Suprapubic skin (tissue), 4 donors: ENCODE results near the gene TMEM132D. TPM values are rescaled to one million over a fixed set of nuclear protein-coding genes. Genes with fewer than 3 reads are reported as not detected.

ENCODE experiments used
- DNase-seq, 2 donors: peaks; one replicate each; pipeline ENCODE4 v3.0.0-alpha.2; 2019; ENCODE audit warnings: low spot score in 2 of 2
- H3K27ac ChIP-seq: fragments of 200-600 bp; sonication (generic); one replicate; pipeline ENCODE4 v1.5.1; 2019
- H3K27me3 ChIP-seq: fragments of 200-600 bp; sonication (generic); one replicate; pipeline ENCODE4 v1.5.1; 2019
- H3K36me3 ChIP-seq: fragments of 200-600 bp; sonication (generic); one replicate; pipeline ENCODE4 v1.5.1; 2019
- H3K4me1 ChIP-seq: fragments of 200-600 bp; sonication (generic); one replicate; pipeline ENCODE4 v1.5.1; 2019
- H3K4me3 ChIP-seq: fragments of 200-600 bp; sonication (generic); one replicate; pipeline ENCODE4 v1.5.1; 2019; ENCODE audit warnings: mild to moderate bottlenecking
- H3K9me3 ChIP-seq: fragments of 200-600 bp; sonication (generic); one replicate; pipeline ENCODE4 v1.5.1; 2019
- EP300 ChIP-seq: sonication (generic); formaldehyde crosslinking; IDR thresholded peaks from one replicate; pipeline ENCODE4 v1.6.1; 2017; ENCODE audit warnings: antibody characterized with exemption
- POLR2A ChIP-seq, 2 donors: fragments of 450-650 bp; IDR thresholded peaks; one replicate each; pipeline ENCODE4 v1.6.1; 2017; ENCODE audit warnings: antibody characterized with exemption in 2 of 2, mild to moderate bottlenecking in 2 of 2, moderate library complexity in 2 of 2
- POLR2AphosphoS5 ChIP-seq, 3 donors: sonication (generic); formaldehyde crosslinking; IDR thresholded peaks; one replicate each; pipeline ENCODE4 v1.6.1; 2017; ENCODE audit warnings: antibody characterized with exemption in 3 of 3
- WGBS: methylation state at CpG from one replicate; pipeline ENCODE4 v1.1.5; 2018; 5-methylcytosine and 5-hydroxymethylcytosine counted together
- total RNA-seq, 4 donors: library from RNA; depleted of rRNA; stranded (reverse); fragments of >200 nt; gene quantifications; one replicate each; pipeline ENCODE4 v1.1.0, GENCODE V29; 2016
- TF ChIP-seq, protein P1 (sequence below), 2 donors: fragments of 200-600 bp in 1 of 2; fragments of 450-650 bp in 1 of 2; sonication (generic) in 1 of 2; IDR thresholded peaks; one replicate each; pipeline ENCODE4 v1.5.1; 2016 to 2019; ENCODE audit warnings: antibody characterized with exemption in 2 of 2, mild to moderate bottlenecking in 1 of 2, moderate library complexity in 1 of 2

The TMEM132D gene
- total RNA-seq, 4 donors from 2014 or later: 0.10 to 0.64 TPM; not detected in 2

DNA sequence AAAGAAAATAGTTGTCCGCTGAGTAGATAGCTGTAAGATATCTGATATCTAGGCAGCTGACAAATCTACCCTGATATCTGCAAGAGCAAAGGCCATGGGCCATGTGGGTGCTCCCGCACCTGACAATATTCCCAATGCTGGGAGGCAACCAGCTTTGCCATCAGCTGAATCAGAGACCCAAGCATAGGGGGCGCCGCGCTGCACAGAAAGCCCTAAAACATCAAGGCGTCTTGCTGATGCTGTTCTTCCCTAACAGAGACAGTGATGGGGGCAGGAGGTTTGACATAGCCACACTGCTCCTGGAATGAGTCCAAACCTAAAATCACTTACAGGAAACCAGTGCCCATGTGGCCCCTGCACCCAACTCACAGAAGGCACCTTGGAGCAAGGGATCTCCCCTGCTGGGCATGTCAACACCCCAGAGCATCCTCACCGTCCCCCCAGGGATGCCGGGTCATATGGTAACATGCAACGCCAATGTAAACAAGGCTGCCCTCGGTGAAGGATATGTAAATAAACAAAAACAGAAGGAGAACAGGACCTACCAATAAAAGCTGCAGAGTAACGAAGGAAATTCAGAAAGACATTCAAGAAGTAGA lies 199.5 kb downstream of the TMEM132D start:
- Histone ChIP-seq H3K9me3 (peaks cover 23% of the 10 kb centered on the region), H3K4me3 (no peak overlapping the region), H3K4me1 (no peaks in the 10 kb centered on the region), H3K27me3 (no peaks in the 10 kb centered on the region), H3K27ac (no peak overlapping the region), H3K36me3 (no peaks in the 10 kb centered on the region)
- DNase-seq: no peak
- no peak for TF ChIP-seq EP300
- TF ChIP-seq, protein P1, sequence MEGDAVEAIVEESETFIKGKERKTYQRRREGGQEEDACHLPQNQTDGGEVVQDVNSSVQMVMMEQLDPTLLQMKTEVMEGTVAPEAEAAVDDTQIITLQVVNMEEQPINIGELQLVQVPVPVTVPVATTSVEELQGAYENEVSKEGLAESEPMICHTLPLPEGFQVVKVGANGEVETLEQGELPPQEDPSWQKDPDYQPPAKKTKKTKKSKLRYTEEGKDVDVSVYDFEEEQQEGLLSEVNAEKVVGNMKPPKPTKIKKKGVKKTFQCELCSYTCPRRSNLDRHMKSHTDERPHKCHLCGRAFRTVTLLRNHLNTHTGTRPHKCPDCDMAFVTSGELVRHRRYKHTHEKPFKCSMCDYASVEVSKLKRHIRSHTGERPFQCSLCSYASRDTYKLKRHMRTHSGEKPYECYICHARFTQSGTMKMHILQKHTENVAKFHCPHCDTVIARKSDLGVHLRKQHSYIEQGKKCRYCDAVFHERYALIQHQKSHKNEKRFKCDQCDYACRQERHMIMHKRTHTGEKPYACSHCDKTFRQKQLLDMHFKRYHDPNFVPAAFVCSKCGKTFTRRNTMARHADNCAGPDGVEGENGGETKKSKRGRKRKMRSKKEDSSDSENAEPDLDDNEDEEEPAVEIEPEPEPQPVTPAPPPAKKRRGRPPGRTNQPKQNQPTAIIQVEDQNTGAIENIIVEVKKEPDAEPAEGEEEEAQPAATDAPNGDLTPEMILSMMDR (IDR thresholded peaks at IDR 0.05): no peak
- 46% methylated on average over 11 of the region's 11 CpGs for WGBS

DNA sequence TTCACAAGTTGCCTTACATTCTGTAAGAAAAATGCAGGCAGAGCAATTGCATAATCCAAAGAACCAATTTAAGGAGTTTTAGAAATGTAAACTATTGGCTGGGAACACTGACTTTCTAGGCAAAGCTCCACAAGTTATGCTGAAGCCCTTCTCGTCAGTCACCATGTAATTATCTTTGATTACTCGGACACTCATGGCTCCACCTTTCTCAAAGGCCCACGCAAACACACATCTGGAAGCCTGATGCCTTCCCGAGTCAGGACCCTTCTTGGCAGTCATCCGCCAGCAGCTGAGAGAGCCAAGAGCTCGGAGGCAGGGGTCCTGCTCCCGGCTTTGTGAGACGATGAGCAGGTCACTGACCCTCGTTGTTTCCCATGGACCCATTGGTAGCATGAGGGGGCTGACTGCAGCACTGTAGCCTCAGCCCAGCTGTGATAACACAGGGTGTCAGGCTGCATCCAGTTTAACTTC lies 202.2 kb downstream of the TMEM132D start:
- H3K4me1 ChIP-seq: no peaks in the 10 kb centered on the region
- no peak overlapping the region for H3K4me3 ChIP-seq
- no peaks in the 10 kb centered on the region for H3K36me3 ChIP-seq
- no peak for TF ChIP-seq POLR2A (IDR thresholded peaks at IDR 0.05)
- TF ChIP-seq POLR2AphosphoS5 (IDR thresholded peaks at IDR 0.05): no peak
- TF ChIP-seq, protein P1 (IDR thresholded peaks at IDR 0.05): no peak
- no peak for TF ChIP-seq EP300
- H3K27ac ChIP-seq: no peak overlapping the region
- WGBS: 56% methylated on average over 8 of the region's 9 CpGs
- H3K27me3 ChIP-seq: no peaks in the 10 kb centered on the region
- peaks cover 15% of the 10 kb centered on the region for H3K9me3 ChIP-seq
- no peak for DNase-seq

DNA sequence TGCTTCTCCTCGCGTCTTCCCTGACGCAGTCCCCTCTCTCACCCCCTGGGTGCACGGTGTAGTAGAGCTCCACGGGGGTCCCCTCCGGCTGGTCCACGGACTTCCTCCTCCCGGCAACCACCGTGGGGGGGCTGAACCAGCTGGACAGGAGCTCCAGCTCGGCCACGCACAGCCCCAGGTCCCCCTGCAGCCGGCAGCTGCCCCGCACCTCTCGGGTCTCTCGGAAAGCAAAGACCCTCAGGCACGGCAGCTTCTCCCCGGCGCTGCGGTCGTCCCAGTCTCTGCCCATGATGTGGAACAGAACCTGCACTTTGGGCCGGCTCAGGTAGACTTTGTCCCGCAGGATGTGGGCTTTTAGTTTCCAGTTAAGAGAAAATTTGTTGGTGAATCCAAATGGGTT lies 203.8 kb downstream of the TMEM132D start:
- no peaks in the 10 kb centered on the region for H3K4me1 ChIP-seq
- peaks cover 7% of the 10 kb centered on the region for H3K9me3 ChIP-seq
- 92% methylated on average over 19 of the region's 22 CpGs for WGBS
- no peaks in the 10 kb centered on the region for H3K36me3 ChIP-seq
- TF ChIP-seq POLR2A (IDR thresholded peaks at IDR 0.05) (no peak), EP300 (no peak)
- TF ChIP-seq, protein P1 (IDR thresholded peaks at IDR 0.05): no peak
- H3K27me3 ChIP-seq: no peaks in the 10 kb centered on the region
- H3K4me3 ChIP-seq: no peak overlapping the region
- no peak overlapping the region for H3K27ac ChIP-seq
- DNase-seq: no peak

DNA sequence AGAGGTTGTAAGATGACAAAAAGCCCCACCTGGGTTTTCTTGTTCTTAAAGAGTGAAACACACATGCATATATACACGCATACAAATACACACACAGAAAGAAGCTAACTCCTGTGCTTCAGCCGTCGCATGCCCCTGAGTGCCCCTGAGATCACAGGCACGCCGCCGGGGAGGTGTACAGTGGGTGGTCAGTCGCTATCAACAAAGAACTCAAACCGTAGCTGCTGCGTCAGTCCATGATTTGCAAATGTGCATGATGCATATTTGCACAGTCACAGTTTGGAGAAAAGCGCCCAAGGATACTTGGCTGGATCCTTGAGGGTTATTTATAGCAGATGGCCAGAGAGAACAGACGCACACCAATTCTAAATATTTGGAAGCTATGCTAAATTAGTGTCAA lies 206.9 kb downstream of the TMEM132D start:
- 43% methylated on average over 11 of the region's 11 CpGs for WGBS
- H3K27me3 ChIP-seq: no peaks in the 10 kb centered on the region
- no peaks in the 10 kb centered on the region for H3K4me1 ChIP-seq
- H3K27ac ChIP-seq: no peak overlapping the region
- no peaks in the 10 kb centered on the region for H3K9me3 ChIP-seq
- H3K36me3 ChIP-seq: no peaks in the 10 kb centered on the region
- DNase-seq: no peak
- TF ChIP-seq, protein P1 (IDR thresholded peaks at IDR 0.05): no peak
- TF ChIP-seq POLR2A (IDR thresholded peaks at IDR 0.05): no peak
- no peak overlapping the region for H3K4me3 ChIP-seq

DNA sequence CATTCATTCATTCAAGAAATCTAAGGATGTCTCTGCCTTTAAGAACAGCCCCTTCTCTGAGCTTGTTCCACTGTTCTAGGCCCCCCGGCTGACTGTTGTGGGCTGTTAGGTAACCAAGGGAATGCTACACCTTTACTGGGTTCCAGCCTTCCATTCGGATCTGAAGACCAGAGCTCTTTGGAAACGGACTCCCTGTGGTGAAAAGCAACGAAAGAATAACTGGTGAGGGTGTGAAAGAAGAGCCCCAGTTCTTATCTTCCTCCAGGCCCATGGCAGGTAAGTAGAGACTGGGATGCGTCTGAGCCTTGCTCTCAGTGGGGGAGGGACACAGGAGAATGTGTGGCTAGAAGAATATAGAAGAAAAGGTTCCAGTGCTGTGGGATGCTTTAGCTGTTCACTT lies 207.4 kb downstream of the TMEM132D start:
- no peaks in the 10 kb centered on the region for H3K36me3 ChIP-seq
- H3K4me3 ChIP-seq: no peak overlapping the region
- 39% methylated on average over 5 of the region's 5 CpGs for WGBS
- DNase-seq: no peak
- TF ChIP-seq, protein P1 (IDR thresholded peaks at IDR 0.05): no peak
- no peak for TF ChIP-seq EP300
- TF ChIP-seq POLR2A (IDR thresholded peaks at IDR 0.05): no peak
- no peak for TF ChIP-seq POLR2AphosphoS5 (IDR thresholded peaks at IDR 0.05)
- H3K4me1 ChIP-seq: no peaks in the 10 kb centered on the region
- no peaks in the 10 kb centered on the region for H3K27me3 ChIP-seq
- H3K27ac ChIP-seq: no peak overlapping the region
- H3K9me3 ChIP-seq: no peaks in the 10 kb centered on the region
